A172 (cell line): ENCODE data around the gene BEND7. TPM values are rescaled to one million over a fixed set of nuclear protein-coding genes. Genes with fewer than 3 reads are reported as not detected.
"Not testable (repeated sequence)": the region's sequence is repeated elsewhere in the genome, so short reads cannot be mapped to it uniquely, and the experiment has no call there.

Experiments used
- DNase-seq: peaks from one replicate; pipeline ENCODE4 v3.0.0-alpha.2; 2015; ENCODE audit warnings: low spot score
- total RNA-seq: library from RNA; depleted of rRNA; stranded (reverse); fragments of >200 nt; shearing (Covaris generic); gene quantifications from 2 replicates; pipeline ENCODE4 v1.2.3, GENCODE V29; 2014; rRNA removed

BEND7 gene, protein sequence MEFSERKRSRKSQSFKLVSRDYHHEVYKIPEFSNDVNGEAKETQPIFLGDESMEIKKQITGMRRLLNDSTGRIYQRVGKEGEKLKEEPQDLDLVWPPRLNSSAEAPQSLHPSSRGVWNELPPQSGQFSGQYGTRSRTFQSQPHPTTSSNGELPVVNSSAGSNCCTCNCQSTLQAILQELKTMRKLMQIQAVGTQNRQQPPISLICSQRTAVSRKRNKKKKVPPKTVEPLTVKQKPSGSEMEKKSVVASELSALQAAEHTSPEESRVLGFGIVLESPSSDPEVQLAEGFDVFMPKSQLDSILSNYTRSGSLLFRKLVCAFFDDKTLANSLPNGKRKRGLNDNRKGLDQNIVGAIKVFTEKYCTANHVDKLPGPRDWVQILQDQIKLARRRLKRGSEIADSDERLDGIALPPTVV
- total RNA-seq: 22.0 and 44.2 TPM in 2 replicates

DNA sequence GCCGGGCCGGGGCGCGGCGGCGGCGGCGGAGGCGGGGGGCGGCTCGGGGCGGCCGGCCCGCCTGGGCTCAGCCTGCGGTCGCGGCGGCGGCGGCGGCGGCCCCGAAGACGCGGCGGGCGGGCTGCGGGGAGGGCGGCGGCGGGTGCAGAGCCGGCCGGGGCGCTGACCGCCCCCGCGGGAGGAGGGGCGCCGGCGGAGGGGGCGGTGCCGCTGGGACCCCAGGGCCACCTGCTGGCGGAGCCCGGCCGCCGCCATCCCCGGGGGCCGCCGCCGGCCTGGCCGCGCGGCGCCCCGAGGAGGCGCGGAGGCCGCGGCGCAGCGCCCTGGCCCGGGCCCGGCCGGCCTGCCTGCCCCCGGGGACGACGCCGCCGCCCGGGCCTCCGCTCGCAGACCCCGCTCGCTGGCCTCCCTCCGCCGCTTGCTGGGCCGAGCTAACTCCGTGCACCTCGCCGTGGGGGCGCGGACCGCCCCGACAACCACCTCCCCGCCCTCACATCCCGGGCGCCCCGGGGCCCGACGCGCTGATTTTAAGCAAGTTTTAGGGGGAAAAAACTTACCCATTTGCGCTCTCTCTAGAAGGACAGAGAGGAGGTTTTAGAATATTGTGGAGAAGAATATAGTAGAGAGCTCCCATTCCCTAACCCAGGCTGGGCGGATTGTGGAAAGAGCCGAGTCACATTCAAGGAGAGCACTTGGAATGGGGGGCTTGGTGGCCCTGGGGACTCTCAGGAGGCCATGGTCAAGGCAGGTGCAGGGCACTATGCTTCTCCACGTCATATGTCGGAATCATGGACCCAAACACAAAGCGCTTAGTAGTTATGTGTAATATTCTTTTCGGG, at the start of gene BEND7:
BEND7 (minus strand) TSS at position 140 of the 839 bp plus-strand sequence. CDS start 481 bp downstream, outside the sequence.
- peak; percentile 9 for DNase-seq

DNA sequence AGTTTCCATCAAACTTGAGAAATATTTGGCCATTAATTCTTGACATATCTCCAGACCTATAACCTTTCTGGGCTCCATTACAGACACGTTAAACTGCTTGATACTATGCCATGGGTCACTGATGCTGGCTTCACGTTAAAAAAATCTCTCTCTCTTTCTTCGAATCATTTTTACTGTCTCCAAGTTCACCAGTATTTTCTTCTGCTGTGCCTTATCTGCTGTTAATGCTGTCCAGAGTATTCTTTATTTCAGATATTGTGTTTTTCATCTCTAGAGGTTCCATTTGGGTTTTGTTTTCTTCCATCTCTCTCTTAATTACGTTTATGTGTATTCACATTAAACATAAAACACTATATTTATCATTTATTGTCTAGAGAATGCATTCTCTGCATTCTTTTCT, 45.1 kb upstream of the BEND7 start:
- DNase-seq: no peak

DNA sequence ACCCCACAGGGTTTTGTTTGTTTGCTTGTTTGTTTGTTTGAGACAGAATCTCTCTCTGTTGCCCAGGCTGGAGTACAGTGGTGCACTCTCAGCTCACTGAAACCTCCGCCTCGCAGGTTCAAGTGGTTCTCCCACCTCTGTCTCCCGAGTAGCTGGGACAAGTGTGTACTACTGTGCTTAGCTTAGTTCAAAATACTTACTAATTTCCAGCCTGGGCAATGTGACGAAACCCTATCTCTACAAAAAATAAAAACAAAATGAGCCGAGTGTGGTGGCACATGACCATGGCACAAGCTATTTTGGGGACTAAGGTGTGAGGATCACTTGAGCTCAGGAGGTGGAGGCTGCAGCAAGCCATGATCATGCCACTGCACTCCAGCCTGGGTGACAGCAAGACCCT, 42.7 kb upstream of the BEND7 start:
- no peak for DNase-seq

DNA sequence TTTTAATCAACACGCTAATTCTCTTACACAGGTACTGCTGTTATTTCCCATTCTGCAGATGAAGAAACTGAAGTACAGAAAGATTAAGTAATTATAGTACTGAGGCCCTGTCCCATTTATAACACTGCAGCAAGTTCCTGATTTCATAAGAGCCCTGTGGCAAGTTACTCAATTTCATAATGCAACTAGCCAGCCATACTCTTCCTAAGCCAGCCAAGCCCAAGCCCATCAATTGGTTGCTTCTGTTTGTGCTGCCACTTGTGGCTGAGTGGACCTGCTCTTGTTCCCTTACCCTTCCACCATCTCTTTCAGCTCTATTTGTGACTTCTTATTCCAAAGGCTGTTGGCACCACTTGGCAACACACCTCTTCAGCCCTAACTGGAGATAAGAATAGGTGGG, 38.2 kb upstream of the BEND7 start:
- DNase-seq: no peak

DNA sequence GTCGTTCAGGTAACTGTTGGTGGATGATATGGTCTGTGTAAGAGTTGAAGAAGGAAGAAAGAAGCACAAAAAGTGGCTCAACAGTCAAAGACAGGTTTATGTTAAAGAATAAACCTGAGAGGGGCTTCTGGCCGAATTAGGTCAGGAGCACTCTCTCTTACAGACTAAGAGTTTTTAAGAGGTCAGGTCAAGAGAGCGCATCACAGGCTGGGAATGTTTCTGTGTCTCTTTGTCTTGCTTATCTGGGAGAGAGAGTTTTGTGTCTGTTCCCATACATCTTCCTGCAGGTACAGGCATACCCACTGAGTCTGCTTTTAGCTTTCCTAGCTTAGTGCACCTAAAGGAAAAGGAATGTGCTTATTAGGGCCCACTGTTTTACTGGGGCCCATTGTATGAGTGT, 35.8 kb upstream of the BEND7 start:
- DNase-seq: no peak

DNA sequence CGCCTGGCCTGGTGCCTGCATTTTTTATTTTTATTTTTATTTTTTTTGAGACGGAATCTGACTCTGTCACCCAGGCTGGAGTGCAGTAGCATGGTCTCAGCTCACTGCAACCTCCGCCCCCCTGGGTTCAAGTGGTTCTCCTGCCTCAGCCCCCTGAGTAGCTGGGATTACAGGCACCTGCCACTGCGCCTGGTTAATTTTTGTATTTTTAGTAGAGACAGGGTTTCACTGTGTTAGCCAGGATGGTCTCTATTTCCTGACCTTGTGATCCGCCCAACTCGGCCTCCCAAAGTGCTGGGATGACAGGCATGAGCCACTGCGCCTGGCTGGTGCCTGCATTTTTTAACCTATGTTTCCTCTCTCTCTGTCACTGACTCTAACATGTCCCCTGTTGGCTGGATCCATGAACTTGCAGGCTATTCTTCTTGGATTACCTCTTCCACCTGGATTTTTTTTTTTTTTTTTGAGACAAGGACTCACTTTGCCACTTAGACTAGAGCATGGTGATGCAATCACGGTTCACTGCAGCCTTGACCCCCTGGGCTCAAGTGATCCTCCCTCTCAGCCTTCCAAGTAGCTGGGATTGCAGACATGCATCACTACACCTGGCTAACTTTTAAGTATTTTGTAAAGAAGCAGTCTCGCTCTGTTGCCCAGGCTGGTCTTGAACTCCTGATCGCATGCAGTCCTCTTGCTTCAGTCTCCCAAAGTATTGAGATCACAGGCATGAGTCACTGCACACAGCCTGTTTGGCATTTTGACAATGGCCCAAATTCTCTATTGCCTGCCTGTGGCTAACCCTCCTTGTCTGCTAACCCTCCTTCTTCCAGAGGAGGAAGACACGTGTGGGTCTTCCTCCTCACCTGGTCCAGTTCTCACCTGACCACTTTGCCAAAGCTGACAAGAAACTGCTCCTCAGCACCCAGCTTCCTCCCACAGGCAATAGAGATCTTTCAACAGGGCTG, 34.9 kb upstream of the BEND7 start:
- DNase-seq: no peak

DNA sequence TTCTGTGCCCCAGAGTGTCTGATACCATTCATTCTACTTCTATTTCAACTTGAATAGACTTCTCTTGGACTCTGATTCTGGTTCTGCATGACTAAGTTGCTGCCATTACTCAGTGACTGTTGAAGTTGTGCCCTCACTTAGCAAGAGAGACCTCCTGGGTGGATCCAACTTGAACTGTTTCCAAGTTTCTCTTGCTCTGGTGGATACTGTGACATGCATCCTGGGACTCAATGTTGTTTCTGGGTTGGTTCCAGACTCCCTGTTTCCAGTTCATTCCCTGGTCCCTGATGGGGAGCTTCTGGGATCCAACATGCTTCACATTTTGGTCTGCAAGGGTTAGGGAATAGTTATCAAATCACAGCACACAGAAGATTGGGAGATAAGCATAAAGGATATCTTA, 31.8 kb upstream of the BEND7 start:
- DNase-seq: peak; percentile 91

DNA sequence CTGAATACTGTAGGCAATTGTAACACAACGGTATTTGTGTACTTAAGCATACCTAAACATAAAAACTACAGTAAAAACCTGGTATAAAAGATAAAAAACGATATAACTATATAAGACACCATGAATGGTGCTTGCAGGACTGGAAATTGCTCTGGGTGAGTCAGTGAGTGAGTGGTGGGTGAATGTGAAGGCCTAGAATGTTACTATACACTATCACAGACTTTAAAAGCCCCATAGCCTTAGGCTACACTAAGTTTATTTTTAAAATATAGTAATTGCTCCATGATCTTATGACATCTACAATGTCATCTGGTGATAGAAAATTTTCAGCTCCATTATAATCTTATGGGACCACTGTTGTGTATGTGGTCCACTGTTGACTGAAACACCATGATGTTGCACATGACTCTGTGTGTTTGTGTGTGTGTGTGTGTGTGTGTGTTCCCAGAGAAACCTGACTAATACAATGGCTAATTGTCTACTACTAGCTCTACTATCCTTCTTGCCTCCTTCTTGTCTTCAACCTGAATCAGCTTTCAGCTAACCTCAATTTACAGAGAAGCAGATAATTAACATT, 30.4 kb upstream of the BEND7 start:
- DNase-seq: no peak

DNA sequence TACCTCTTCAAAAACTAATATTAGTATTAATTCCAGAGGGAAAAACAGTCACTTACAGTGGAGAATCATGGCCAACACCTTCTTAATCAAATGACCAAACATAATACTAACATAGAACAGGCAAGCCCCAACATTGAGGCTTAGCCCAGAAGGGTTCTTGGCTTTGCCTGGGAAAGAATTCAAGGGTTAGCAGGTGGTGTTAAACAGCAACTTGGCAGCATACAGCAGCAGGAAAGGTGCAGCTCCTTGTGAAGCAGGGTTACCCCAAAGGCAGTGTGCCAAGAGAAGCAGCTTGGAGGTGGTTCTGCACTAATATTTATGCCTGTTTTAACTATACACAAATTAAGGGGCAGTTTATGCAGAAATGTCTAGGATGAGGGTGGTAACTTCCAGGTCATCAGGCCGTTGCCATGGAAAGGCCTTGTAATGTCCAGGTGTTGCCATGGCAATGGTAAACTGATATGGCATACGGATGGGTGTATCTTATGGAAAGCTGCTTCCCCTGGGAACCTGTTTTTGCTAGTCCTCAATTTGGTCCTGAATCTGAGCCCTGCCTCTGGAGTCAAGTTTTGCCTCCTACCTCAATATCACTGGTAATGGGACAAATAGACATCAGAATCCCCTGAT, 27.2 kb upstream of the BEND7 start:
- no peak for DNase-seq

DNA sequence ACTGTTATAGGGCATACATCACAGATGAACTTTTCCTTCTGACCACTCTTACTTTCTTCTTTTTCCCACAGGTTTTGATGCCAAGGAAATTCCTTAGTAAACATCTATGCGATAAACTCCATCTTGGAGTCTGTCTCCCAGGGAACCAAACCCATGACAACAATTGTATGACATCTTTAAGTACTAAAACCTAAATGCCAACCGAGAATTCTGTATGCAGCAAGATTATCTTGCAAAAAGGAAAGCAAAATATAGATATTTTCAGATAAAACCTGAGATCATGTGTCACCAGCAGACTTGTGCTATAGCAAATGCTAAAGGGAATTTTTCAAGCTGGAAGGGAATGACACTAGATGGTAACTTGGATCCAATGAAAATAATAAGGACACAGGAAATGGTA, 22.0 kb upstream of the BEND7 start:
- DNase-seq: no peak

DNA sequence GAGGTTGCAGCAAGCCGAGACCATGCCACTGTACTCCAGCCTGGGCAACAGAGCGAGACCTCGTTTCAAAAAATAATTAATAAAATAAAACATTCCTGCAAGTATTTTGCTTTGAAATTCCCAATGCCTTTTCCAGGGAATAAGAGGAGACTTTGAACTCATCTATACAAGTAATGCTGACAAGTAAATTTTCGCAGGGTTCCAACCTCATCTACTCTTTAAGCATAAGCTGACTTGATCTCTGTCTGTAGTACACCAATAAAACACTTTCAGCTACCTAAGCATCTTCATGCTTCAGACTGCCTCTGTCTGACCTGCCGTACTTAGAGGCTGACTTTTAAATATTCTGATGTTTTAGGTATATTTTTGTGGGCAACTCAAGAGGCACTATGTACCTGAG, 13.7 kb upstream of the BEND7 start:
- no peak for DNase-seq

DNA sequence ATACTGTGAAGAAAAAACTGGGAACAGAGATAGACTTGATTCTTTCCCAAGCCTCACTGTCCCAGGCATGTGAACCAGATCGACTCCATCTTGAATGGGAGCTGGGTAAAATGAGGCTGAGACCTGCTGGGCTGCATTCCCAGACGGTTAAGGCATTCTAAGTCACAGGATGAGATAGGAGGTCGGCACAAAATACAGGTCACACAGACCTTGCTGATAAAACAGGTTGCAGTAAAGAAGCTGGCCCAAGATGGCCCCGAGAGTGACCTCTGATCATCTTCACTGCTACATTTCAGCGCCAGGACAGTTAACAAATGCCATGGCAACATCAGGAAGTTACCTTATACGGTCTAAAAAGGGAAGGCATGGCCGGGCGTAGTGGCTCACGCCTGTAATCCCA, 9.2 kb upstream of the BEND7 start:
- DNase-seq: not testable (repeated sequence)

DNA sequence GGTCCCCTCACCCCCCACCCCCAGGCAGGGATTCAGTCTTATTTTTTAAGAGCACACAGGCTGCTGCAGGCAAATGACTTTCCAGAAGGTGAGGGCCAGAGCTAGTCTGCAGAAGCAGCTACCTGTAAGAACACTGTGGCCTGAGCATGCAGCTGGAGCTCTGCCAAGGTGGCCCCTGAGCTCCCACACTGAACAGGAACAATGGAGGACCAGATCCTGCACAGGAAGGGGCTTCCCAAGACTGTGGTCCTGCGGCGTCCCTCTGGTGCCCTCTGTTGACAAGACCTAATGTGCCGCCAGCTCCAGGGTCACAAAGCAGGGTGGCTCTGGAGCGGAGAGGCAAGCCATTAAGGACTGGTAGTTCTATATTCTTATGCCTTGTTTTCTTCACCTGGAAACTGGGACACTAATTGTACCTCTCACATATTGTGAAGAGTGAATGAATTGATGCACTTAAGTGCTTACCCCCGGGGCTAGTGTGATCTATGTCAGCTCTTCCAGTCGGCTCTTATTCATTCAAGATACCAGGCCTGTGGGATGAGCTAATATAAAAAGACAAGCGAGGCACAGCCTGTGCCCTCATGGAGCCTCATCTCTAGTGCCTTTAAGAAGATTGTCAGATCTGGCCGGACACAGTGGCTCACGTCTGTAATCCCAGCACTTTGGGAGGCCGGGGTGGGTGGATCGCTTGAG, 8.0 kb upstream of the BEND7 start:
- peak; percentile 35 for DNase-seq

DNA sequence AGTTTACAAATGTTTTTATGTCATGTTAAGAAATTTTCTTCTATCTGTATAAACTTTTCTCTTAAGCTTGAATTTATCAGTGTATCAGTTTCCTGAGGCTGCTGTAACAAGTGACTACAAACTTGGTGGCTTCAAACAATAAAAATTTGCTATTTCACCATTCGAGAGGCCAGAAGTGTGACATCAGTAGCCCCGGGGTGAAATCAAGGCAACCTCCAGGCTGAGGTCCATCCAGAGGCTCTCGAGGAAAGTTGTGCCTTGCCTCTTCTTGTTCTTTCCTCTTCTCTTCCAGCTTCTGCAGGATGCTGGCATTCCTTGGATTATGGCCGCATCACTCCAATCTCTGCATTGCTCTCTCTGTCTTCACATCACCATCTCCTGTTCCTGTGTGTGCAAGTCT, 6.5 kb upstream of the BEND7 start:
- DNase-seq: no peak

DNA sequence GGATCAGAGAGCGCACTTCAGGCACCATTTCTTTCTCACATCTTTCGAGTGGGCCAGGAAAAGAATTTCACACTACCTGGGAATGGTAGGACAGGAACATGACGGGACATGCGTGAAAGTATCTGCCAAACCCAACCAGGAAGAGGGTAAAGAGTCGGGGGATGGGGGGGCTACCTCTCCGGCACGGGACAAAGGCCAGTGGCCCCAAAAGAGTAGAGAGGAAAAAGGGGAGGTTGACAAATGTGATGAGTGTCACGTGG, 830 bp upstream of the BEND7 start:
- no peak for DNase-seq

DNA sequence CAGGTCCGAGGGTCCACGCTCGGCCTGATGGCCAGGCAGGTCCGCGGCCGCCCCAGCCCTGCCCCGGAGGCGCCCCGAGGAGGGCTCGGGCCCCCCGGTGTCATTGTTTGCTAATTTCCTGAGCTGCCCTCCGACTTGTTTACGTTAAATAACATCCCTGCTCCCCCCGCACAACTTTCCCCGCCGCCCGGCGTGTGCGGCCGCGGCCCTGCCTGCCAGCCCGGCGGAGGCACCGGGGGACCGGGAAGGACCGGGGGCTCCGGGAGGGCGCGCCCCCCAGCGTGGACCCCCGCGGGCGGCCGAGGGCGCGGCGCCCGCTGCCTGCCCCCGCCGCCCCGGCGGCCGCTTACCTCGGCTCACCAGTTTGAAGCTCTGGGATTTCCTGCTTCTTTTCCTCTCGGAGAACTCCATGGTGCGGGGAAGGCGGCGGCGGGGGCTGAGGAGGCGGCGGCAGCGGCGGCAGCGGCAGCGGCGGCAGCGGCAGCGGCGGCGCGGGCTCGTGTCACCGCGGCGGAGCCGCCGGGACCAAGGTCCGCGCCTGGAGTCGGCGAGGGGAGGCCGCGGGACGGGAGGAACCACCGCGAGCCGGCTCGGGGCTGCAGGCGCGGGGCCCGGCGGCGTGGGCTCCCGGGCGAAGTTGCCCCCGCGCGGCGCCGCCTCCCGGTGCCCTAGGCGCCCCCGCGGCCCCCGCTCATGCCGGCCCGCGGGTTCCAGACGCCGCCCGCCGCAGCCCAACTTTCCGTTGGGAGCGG, 515 bp downstream of the BEND7 start:
- no peak for DNase-seq

DNA sequence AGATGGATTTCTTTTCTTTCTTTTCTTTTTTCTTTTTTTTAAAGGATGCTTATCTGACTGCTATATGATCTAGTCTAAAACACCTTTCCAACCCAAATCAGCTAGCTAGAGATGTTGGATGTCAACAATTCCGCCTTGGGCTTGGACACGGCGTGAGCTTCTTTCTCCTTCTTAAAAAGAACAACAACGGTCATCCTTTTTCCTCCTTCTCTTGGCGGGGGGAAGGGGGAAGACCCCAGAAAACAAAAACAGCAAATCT, 1.0 kb downstream of the BEND7 start:
- DNase-seq: no peak

DNA sequence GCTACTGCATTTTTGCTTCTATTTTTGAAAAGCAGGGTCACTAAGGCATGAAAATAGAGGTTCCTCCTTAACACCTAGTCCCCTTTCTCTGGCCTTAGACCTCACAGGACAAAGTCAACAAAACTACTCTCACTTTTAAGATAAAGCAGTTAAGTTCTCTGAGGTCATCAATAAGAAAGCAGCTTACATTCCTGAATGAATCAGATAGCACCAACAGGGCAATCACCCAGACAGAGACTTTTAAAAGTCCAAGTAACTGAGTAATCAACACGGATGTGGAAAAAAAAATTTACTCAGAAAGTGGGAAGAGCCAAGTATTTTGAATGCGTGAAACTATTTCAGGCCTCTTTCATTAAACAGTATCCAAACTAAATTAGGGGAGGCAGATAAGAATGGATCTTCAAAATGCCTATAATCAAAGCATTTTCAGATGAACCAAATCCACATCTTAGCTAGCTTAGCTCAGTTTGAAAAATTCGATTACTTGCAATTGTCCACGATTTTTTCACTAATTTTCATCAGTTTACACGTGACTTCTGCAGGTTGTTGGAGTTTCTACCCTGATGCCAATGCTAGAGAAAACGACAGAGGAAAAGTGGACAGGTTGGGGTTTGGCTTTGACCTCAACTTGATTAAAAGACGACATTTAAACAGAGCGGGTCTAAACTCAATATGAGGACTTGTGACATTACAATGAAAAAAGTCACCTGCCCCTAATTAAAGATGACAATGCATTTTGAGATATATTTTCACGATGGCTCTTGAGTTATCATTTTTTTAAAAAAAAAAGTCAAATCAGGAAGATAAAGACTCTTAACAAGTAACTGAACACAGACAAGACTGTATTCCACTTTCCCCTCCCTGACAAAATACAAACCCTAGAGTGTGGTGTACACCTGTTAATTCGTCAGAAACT, 1.6 kb downstream of the BEND7 start:
- peak; percentile 93 for DNase-seq

DNA sequence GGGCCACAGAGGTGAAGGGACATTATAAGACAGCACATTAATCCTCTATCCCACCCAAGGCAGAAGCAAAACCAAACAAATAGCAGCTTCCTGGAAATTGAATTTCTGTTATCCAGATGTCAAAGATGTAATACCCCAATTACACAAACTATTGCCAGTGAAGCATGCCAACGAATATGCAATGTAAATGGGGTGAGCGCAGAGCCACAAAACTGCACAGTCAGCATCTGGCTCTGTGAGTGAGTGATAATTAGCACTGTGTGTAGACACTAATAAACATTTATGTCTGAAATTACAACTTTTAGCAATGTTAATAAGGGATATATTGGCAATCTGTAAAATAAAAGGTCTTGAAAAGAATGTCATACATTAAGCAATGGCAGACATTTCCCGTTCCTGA, 3.2 kb downstream of the BEND7 start:
- DNase-seq: no peak
